Esophagus muscularis mucosa (tissue), 4 donors: ENCODE data around the gene SKI. TPM values are rescaled to one million over a fixed set of nuclear protein-coding genes. Genes with fewer than 3 reads are reported as not detected.

ENCODE experiments used
- DNase-seq: peaks from one replicate; pipeline ENCODE4 v3.0.0-alpha.2; 2017; ENCODE audit errors: extremely low spot score
- H3K27ac ChIP-seq, 4 donors: fragments of 200-600 bp; sonication (generic); replicated peaks in 1 of 4; 1 replicate in 3 of 4; 2 replicates in 1 of 4; pipeline ENCODE4 v1.5.1; 2016 to 2019; ENCODE audit warnings: mild to moderate bottlenecking in 1 of 4
- H3K27me3 ChIP-seq, 4 donors: fragments of 200-600 bp; sonication (generic); one replicate each; pipeline versions ENCODE4 v1.5.1 to v1.6.0; 2016 to 2019
- H3K36me3 ChIP-seq, 4 donors: fragments of 200-600 bp; sonication (generic); one replicate each; pipeline ENCODE4 v1.5.1; 2016 to 2019
- H3K4me1 ChIP-seq, 4 donors: fragments of 200-600 bp; sonication (generic); one replicate each; pipeline ENCODE4 v1.5.1; 2016 to 2019
- H3K4me3 ChIP-seq, 4 donors: fragments of 200-600 bp; sonication (generic); 1 replicate in 2 of 4; 2 replicates in 2 of 4; pipeline ENCODE4 v1.5.1; 2016 to 2019; ENCODE audit warnings: mild to moderate bottlenecking in 4 of 4, moderate library complexity in 1 of 4
- H3K9me3 ChIP-seq, 4 donors: fragments of 200-600 bp; sonication (generic); 1 replicate in 3 of 4; 2 replicates in 1 of 4; pipeline ENCODE4 v1.5.1; 2016 to 2019
- CTCF ChIP-seq, 3 experiments: fragments of 200-600 bp in 2 of 3; fragments of 450-650 bp in 1 of 3; sonication (generic) in 2 of 3; IDR thresholded peaks; one replicate each; pipeline ENCODE4 v1.5.1; 2017 to 2019; ENCODE audit warnings: antibody characterized with exemption in 3 of 3, mild to moderate bottlenecking in 2 of 3, moderate library complexity in 1 of 3
- EP300 ChIP-seq: sonication (generic); formaldehyde crosslinking; IDR thresholded peaks from one replicate; pipeline ENCODE4 v1.6.1; 2017; ENCODE audit warnings: antibody characterized with exemption
- POLR2A ChIP-seq: fragments of 450-650 bp; IDR thresholded peaks from one replicate; pipeline ENCODE4 v1.6.1; 2017; ENCODE audit warnings: antibody characterized with exemption, moderate library complexity, mild to moderate bottlenecking, low read depth
- POLR2AphosphoS5 ChIP-seq, 2 donors: sonication (generic); formaldehyde crosslinking; IDR thresholded peaks; one replicate each; pipeline ENCODE4 v1.6.1; 2017; ENCODE audit warnings: antibody characterized with exemption in 2 of 2
- WGBS: methylation state at CpG from one replicate; pipeline ENCODE4 v1.1.5; 2018; 5-methylcytosine and 5-hydroxymethylcytosine counted together
- intact Hi-C: fragments of 100-400 bp; cut with DNase I; formaldehyde crosslinking; loops from one replicate; pipeline ENCODE4 v1.15.1; 2023
- total RNA-seq, 4 donors: library from RNA; depleted of rRNA; stranded (reverse); fragments of >200 nt; gene quantifications; one replicate each; pipeline versions ENCODE4 v1.1.0 to v1.2.1, GENCODE V29; 2016

Gene SKI
- total RNA-seq, 4 donors from 2014 or later = 70.1 to 190 (median 124) TPM

- WGBS = 50% methylated on average over 17 of the region's 28 CpGs
These were observed 44.7 kb downstream of the SKI start for GRCh38 chr1:2272686-2273400.

GRCh38 chr1:2273401-2274090 is 45.4 kb downstream of the SKI start:
- TF ChIP-seq EP300 = no peak
- no peak for TF ChIP-seq POLR2AphosphoS5 (IDR thresholded peaks at IDR 0.05)
- no peak for TF ChIP-seq POLR2A
- TF ChIP-seq CTCF (IDR thresholded peaks at IDR 0.05) = no peak
- no peaks in the 10 kb centered on the region for H3K27me3 ChIP-seq
- 62% methylated on average over 3 of the region's 29 CpGs for whole genome bisulfite sequencing
- intact Hi-C loops = no loop called here
- no peak for DNase-seq
- H3K9me3 ChIP-seq = no peaks in the 10 kb centered on the region
- peak overlapping the region; percentile 76 to 84 (median 81) for H3K27ac ChIP-seq
- H3K4me1 ChIP-seq = peaks cover 98 to 100% (median 100%) of the 10 kb centered on the region in 4 donors
- H3K36me3 ChIP-seq = peaks cover 0 to 6% (median 2%) of the 10 kb centered on the region in 4 donors
- H3K4me3 ChIP-seq = peak overlapping the region; percentile 22 to 38 (median 27)

More at GRCh38 chr1:2272686-2273400, 44.7 kb downstream of the SKI start:
- H3K4me3 ChIP-seq = peak overlapping the region in 3 of 4 donors; percentile 15 to 29 (median 25)
- no peaks in the 10 kb centered on the region for H3K27me3 ChIP-seq
- TF ChIP-seq EP300 (no peak), CTCF (IDR thresholded peaks at IDR 0.05) (no peak), POLR2AphosphoS5 (IDR thresholded peaks at IDR 0.05) (no peak), POLR2A (no peak)
- no peaks in the 10 kb centered on the region for H3K9me3 ChIP-seq
- intact Hi-C loops = no loop called here
- H3K36me3 ChIP-seq = peaks cover 0 to 5% (median 1%) of the 10 kb centered on the region in 4 donors
- peaks cover 98 to 100% (median 100%) of the 10 kb centered on the region in 4 donors for H3K4me1 ChIP-seq
- no peak for DNase-seq
- H3K27ac ChIP-seq = peak overlapping the region; percentile 76 to 84 (median 81)

GRCh38 chr1:2274231-2274928 is 46.3 kb downstream of the SKI start:
- WGBS = 58% methylated on average over 11 of the region's 24 CpGs
- TF ChIP-seq EP300 (no peak), CTCF (IDR thresholded peaks at IDR 0.05) (peak in 1 of 3 experiments; percentile 19), POLR2A (no peak), POLR2AphosphoS5 (IDR thresholded peaks at IDR 0.05) (peak in 1 of 2 donors; percentile 5)
- Histone ChIP-seq H3K4me1 (peaks cover 98 to 100% (median 100%) of the 10 kb centered on the region in 4 donors), H3K36me3 (peaks cover 0 to 6% (median 2%) of the 10 kb centered on the region in 4 donors), H3K27me3 (no peaks in the 10 kb centered on the region), H3K27ac (peak overlapping the region; percentile 76 to 84 (median 81)), H3K4me3 (peak overlapping the region; percentile 22 to 38 (median 27)), H3K9me3 (no peaks in the 10 kb centered on the region)
- intact Hi-C loops = no loop called here
- no peak for DNase-seq

GRCh38 chr1:2274929-2275475 is 46.9 kb downstream of the SKI start:
- DNase-seq = no peak
- Histone ChIP-seq H3K4me3 (peak overlapping the region in 1 of 4 donors; percentile 22), H3K27ac (peak overlapping the region; percentile 76 to 84 (median 81)), H3K4me1 (peaks cover 100% of the 10 kb centered on the region in 4 donors), H3K9me3 (no peaks in the 10 kb centered on the region), H3K27me3 (no peaks in the 10 kb centered on the region), H3K36me3 (peaks cover 0 to 6% (median 2%) of the 10 kb centered on the region in 4 donors)
- intact Hi-C loops = no loop called here
- TF ChIP-seq CTCF (IDR thresholded peaks at IDR 0.05) (no peak), EP300 (no peak), POLR2AphosphoS5 (IDR thresholded peaks at IDR 0.05) (no peak), POLR2A (no peak)
- WGBS = 72% methylated on average over 10 of the region's 21 CpGs
